Astrocyte (in vitro differentiated cells and primary cell): Measurements from ENCODE around the gene EPHB2. TPM values are rescaled to one million over a fixed set of nuclear protein-coding genes. Genes with fewer than 3 reads are reported as not detected.

Experiments
- DNase-seq: peaks from one replicate; pipeline ENCODE4 v3.0.0-alpha.2; 2010; ENCODE audit warnings: low read depth
- FAIRE-seq: peaks from 2 replicates; lab custom pipeline; 2011; peaks lifted over from hg19 to GRCh38; lab: Jason Lieb, UNC
- H2AFZ ChIP-seq: 2 replicates; pipeline ENCODE4 v1.6.0; 2012; ENCODE audit warnings: low read depth, low read length, inconsistent platforms
- H3K27ac ChIP-seq: 2 replicates; pipeline ENCODE4 v1.5.1; 2011; ENCODE audit warnings: low read depth, low read length, inconsistent platforms
- H3K27me3 ChIP-seq: 2 replicates; pipeline ENCODE4 v1.6.0; 2011; ENCODE audit warnings: low read length, inconsistent platforms; ENCODE audit not compliant: insufficient read depth
- H3K36me3 ChIP-seq: 2 replicates; pipeline ENCODE4 v1.5.1; 2011; ENCODE audit warnings: low read length, inconsistent platforms; ENCODE audit not compliant: insufficient read depth
- H3K4me1 ChIP-seq: 2 replicates; pipeline ENCODE4 v1.5.1; 2011; ENCODE audit warnings: low read length, inconsistent platforms; ENCODE audit not compliant: insufficient read depth
- H3K4me2 ChIP-seq: 2 replicates; pipeline ENCODE4 v1.6.0; 2012; ENCODE audit warnings: low read length, inconsistent platforms
- H3K4me3 ChIP-seq: 2 replicates; pipeline ENCODE4 v1.5.1; 2011; ENCODE audit warnings: low read depth, mild to moderate bottlenecking, low read length, inconsistent platforms; ENCODE audit not compliant: insufficient read depth
- H3K79me2 ChIP-seq: 2 replicates; pipeline ENCODE4 v1.6.0; 2012; ENCODE audit warnings: mild to moderate bottlenecking, low read length, inconsistent platforms; ENCODE audit not compliant: insufficient read depth
- H3K9ac ChIP-seq: 2 replicates; pipeline ENCODE4 v1.6.0; 2012; ENCODE audit warnings: mild to moderate bottlenecking, low read length, inconsistent platforms
- H3K9me3 ChIP-seq: 2 replicates; pipeline ENCODE4 v1.5.1; 2012; ENCODE audit warnings: low read depth, mild to moderate bottlenecking, low read length, inconsistent platforms; ENCODE audit not compliant: insufficient read depth
- H4K20me1 ChIP-seq: 2 replicates; pipeline ENCODE4 v1.6.0; 2012; ENCODE audit warnings: low read length, inconsistent platforms; ENCODE audit not compliant: insufficient read depth
- H3K27ac Mint-ChIP-seq: one replicate; pipeline ENCODE4 v1.8.0; 2021; ENCODE audit warnings: mild to moderate bottlenecking, mixed read lengths; ENCODE audit not compliant: unreplicated experiment
- H3K27me3 Mint-ChIP-seq: one replicate; pipeline ENCODE4 v1.8.0; 2021; ENCODE audit warnings: low read depth, mixed read lengths; ENCODE audit not compliant: unreplicated experiment
- H3K36me3 Mint-ChIP-seq: one replicate; pipeline ENCODE4 v1.8.0; 2021; ENCODE audit warnings: low read depth, mixed read lengths; ENCODE audit not compliant: unreplicated experiment
- H3K4me1 Mint-ChIP-seq: one replicate; pipeline ENCODE4 v1.8.0; 2021; ENCODE audit warnings: low read depth, mixed read lengths; ENCODE audit not compliant: unreplicated experiment
- H3K4me3 Mint-ChIP-seq: one replicate; pipeline ENCODE4 v1.8.0; 2021; ENCODE audit warnings: mild to moderate bottlenecking, moderate library complexity, mixed read lengths; ENCODE audit not compliant: unreplicated experiment
- H3K9me3 Mint-ChIP-seq: one replicate; pipeline ENCODE4 v1.8.0; 2021; ENCODE audit warnings: mild to moderate bottlenecking, mixed read lengths; ENCODE audit not compliant: unreplicated experiment
- CTCF ChIP-seq: IDR thresholded peaks from 2 replicates; pipeline ENCODE4 v1.5.1; 2011; ENCODE audit warnings: low read depth, mild to moderate bottlenecking, inconsistent platforms, low read length, moderate library complexity; ENCODE audit not compliant: insufficient read depth
- EZH2 ChIP-seq: IDR thresholded peaks from 2 replicates; pipeline ENCODE4 v1.6.1; 2012; ENCODE audit warnings: mild to moderate bottlenecking, low read length, inconsistent platforms; ENCODE audit not compliant: insufficient read depth
- total RNA-seq: library from RNA; stranded (reverse); gene quantifications from 2 replicates; pipeline ENCODE4 v1.2.1, GENCODE V29; 2021

EPHB2 gene
- total RNA-seq, 1 donor from 2014 or later = 8.4 TPM

- no peak overlapping the region for H3K27ac Mint-ChIP-seq
- no peak overlapping the region for H3K27ac ChIP-seq
- H3K4me3 ChIP-seq = no peak overlapping the region
- peaks cover 90% of the 10 kb centered on the region for H4K20me1 ChIP-seq
- no peak overlapping the region for H3K9ac ChIP-seq
- no peaks in the 10 kb centered on the region for H3K4me1 Mint-ChIP-seq
- peaks cover 67% of the 10 kb centered on the region for H3K79me2 ChIP-seq
- FAIRE-seq (no peak), DNase-seq (no peak)
- no peaks in the 10 kb centered on the region for H3K36me3 ChIP-seq
- peaks cover 62% of the 10 kb centered on the region for H3K27me3 Mint-ChIP-seq
- no peaks in the 10 kb centered on the region for H3K27me3 ChIP-seq
- no peak overlapping the region for H3K4me3 Mint-ChIP-seq
- peaks cover 6% of the 10 kb centered on the region for H3K36me3 Mint-ChIP-seq
- no peak for TF ChIP-seq EZH2
- no peak for TF ChIP-seq CTCF
- no peaks in the 10 kb centered on the region for H3K9me3 ChIP-seq
- no peaks in the 10 kb centered on the region for H3K9me3 Mint-ChIP-seq
- H3K4me2 ChIP-seq = no peak overlapping the region
- H2AFZ ChIP-seq = no peak overlapping the region
- peaks cover 25% of the 10 kb centered on the region for H3K4me1 ChIP-seq
Measured at GRCh38 chr1:22778408-22778807, 67.8 kb downstream of the EPHB2 start.

- H3K27me3 Mint-ChIP-seq = peaks cover 58% of the 10 kb centered on the region
- Histone ChIP-seq H3K9me3 (no peaks in the 10 kb centered on the region), H3K36me3 (no peaks in the 10 kb centered on the region), H3K4me2 (no peak overlapping the region), H2AFZ (no peak overlapping the region), H4K20me1 (peaks cover 93% of the 10 kb centered on the region), H3K79me2 (peaks cover 67% of the 10 kb centered on the region), H3K9ac (no peak overlapping the region), H3K4me1 (peaks cover 20% of the 10 kb centered on the region), H3K27ac (no peak overlapping the region), H3K27me3 (no peaks in the 10 kb centered on the region), H3K4me3 (no peak overlapping the region)
- H3K27ac Mint-ChIP-seq = no peak overlapping the region
- H3K4me1 Mint-ChIP-seq = no peaks in the 10 kb centered on the region
- peaks cover 2% of the 10 kb centered on the region for H3K36me3 Mint-ChIP-seq
- H3K4me3 Mint-ChIP-seq = no peak overlapping the region
- DNase-seq (no peak), FAIRE-seq (no peak)
- no peaks in the 10 kb centered on the region for H3K9me3 Mint-ChIP-seq
- TF ChIP-seq CTCF = no peak
- TF ChIP-seq EZH2 = no peak
Measured at GRCh38 chr1:22778862-22779520, 68.4 kb downstream of the EPHB2 start.

GRCh38 chr1:22780696-22781095, 70.1 kb downstream of the EPHB2 start:
- no peak overlapping the region for H3K27ac Mint-ChIP-seq
- Histone ChIP-seq H3K4me1 (peaks cover 13% of the 10 kb centered on the region), H3K4me3 (no peak overlapping the region), H3K9ac (no peak overlapping the region), H3K27ac (no peak overlapping the region), H4K20me1 (peaks cover 83% of the 10 kb centered on the region), H2AFZ (no peak overlapping the region), H3K9me3 (no peaks in the 10 kb centered on the region), H3K36me3 (peaks cover 3% of the 10 kb centered on the region), H3K4me2 (no peak overlapping the region), H3K79me2 (peaks cover 55% of the 10 kb centered on the region), H3K27me3 (no peaks in the 10 kb centered on the region)
- H3K9me3 Mint-ChIP-seq = no peaks in the 10 kb centered on the region
- H3K27me3 Mint-ChIP-seq = peaks cover 53% of the 10 kb centered on the region
- DNase-seq = no peak
- no peaks in the 10 kb centered on the region for H3K4me1 Mint-ChIP-seq
- peaks cover 6% of the 10 kb centered on the region for H3K36me3 Mint-ChIP-seq
- no peak for TF ChIP-seq CTCF
- TF ChIP-seq EZH2 = no peak
- FAIRE-seq = no peak
- no peak overlapping the region for H3K4me3 Mint-ChIP-seq
